Astrocyte (in vitro differentiated cells and primary cell): ENCODE results near the gene MACO1.

Experiments
- CTCF ChIP-seq: IDR thresholded peaks from 2 replicates; pipeline ENCODE4 v1.5.1; 2011; ENCODE audit warnings: low read depth, mild to moderate bottlenecking, inconsistent platforms, low read length, moderate library complexity; ENCODE audit not compliant: insufficient read depth
- EZH2 ChIP-seq: IDR thresholded peaks from 2 replicates; pipeline ENCODE4 v1.6.1; 2012; ENCODE audit warnings: mild to moderate bottlenecking, low read length, inconsistent platforms; ENCODE audit not compliant: insufficient read depth

DNA sequence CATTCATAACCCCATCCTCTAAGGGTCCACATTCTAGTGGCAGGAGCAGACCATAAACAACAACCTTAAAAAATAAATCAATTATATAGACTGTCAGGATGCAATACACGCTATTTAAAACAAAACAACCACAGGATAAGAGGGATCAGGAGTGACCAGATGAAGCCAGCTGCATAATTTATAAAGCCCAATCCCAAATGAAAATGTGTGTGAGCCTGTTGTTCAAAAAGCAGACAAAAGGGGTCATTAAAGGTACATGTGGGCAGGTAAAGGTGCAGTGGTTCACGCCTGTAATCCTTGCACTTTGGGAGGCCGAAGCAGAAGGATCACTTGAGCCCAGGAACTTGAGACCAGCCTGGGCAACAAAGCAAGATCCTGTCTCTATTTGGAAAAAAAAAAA, 102.3 kb downstream of the MACO1 start:
- TF ChIP-seq EZH2 (no peak), CTCF (no peak)
